GM23248 (cell line): Measurements from ENCODE around the gene HADHA. TPM values are rescaled to one million over a fixed set of nuclear protein-coding genes. Genes with fewer than 3 reads are reported as not detected.
A peak's percentile ranks its signal among the peaks of the same experiment; 100 is the strongest.

ENCODE experiments used
- DNase-seq: peaks from one replicate; pipeline ENCODE4 v3.0.0-alpha.2; 2015
- H2AFZ ChIP-seq: fragments of 200-600 bp; sonication (generic); 2 replicates; pipeline ENCODE4 v1.6.1; 2016; ENCODE audit warnings: antibody characterized with exemption
- H3F3A ChIP-seq: fragments of 200-600 bp; sonication (generic); 2 replicates; pipeline ENCODE4 v1.6.1; 2016; ENCODE audit warnings: mild to moderate bottlenecking, antibody characterized with exemption, mixed run types; ENCODE audit not compliant: insufficient read depth
- H3K27ac ChIP-seq: fragments of 200-600 bp; sonication (generic); 2 replicates; pipeline ENCODE4 v1.5.1; 2016; ENCODE audit warnings: mild to moderate bottlenecking
- H3K27me3 ChIP-seq: fragments of 200-600 bp; sonication (generic); replicated peaks from 2 replicates; pipeline ENCODE4 v1.6.1; 2016; ENCODE audit warnings: mild to moderate bottlenecking; ENCODE audit not compliant: insufficient read depth
- H3K36me3 ChIP-seq: fragments of 200-600 bp; sonication (generic); 2 replicates; pipeline ENCODE4 v1.6.1; 2016; ENCODE audit warnings: low read depth, mild to moderate bottlenecking
- H3K4me1 ChIP-seq: fragments of 200-600 bp; sonication (generic); 2 replicates; pipeline ENCODE4 v1.6.1; 2016; ENCODE audit warnings: mild to moderate bottlenecking; ENCODE audit not compliant: insufficient read depth
- H3K4me2 ChIP-seq: fragments of 200-600 bp; sonication (generic); one replicate; pipeline ENCODE4 v1.6.1; 2016; ENCODE audit warnings: mild to moderate bottlenecking; ENCODE audit not compliant: unreplicated experiment
- H3K4me3 ChIP-seq: fragments of 200-600 bp; sonication (generic); 2 replicates; pipeline ENCODE4 v1.5.1; 2016; ENCODE audit warnings: mild to moderate bottlenecking
- H3K79me2 ChIP-seq: fragments of 200-600 bp; sonication (generic); 2 replicates; pipeline ENCODE4 v1.6.1; 2016; ENCODE audit warnings: mild to moderate bottlenecking; ENCODE audit not compliant: insufficient read depth
- H3K9ac ChIP-seq: fragments of 200-600 bp; sonication (generic); 2 replicates; pipeline ENCODE4 v1.6.1; 2016; ENCODE audit warnings: mild to moderate bottlenecking
- H3K9me2 ChIP-seq: fragments of 200-600 bp; sonication (generic); 2 replicates; pipeline ENCODE4 v1.6.1; 2016; ENCODE audit warnings: mixed run types, mild to moderate bottlenecking, moderate library complexity; ENCODE audit not compliant: insufficient read depth
- H3K9me3 ChIP-seq: fragments of 200-600 bp; sonication (generic); one replicate; pipeline ENCODE4 v1.6.1; 2017; ENCODE audit warnings: low read depth
- H4K20me1 ChIP-seq: fragments of 200-600 bp; sonication (generic); 2 replicates; pipeline ENCODE4 v1.6.0; 2016; ENCODE audit not compliant: insufficient read depth
- EZH2 ChIP-seq: fragments of 200-600 bp; sonication (generic); IDR thresholded peaks from 2 replicates; pipeline ENCODE4 v1.6.1; 2018; ENCODE audit warnings: antibody characterized with exemption, mild to moderate bottlenecking; ENCODE audit not compliant: insufficient read depth, poor library complexity, severe bottlenecking
- EZH2phosphoT487 ChIP-seq: fragments of 200-600 bp; sonication (generic); IDR thresholded peaks from 2 replicates; pipeline ENCODE4 v1.6.1; 2018; ENCODE audit warnings: antibody characterized with exemption, moderate library complexity, mild to moderate bottlenecking, low read depth; ENCODE audit not compliant: insufficient read depth
- WGBS, 2 experiments: methylation state at CpG; one replicate each; pipeline ENCODE4 v1.1.6; 2015 to 2017; ENCODE audit warnings: low lambda C conversion rate in 2 of 2, low coverage in 1 of 2; ENCODE audit errors: missing lambda C conversion rate in 2 of 2; 5-methylcytosine and 5-hydroxymethylcytosine counted together
- in situ Hi-C: fragments of 300-500 bp; cut with MboI; formaldehyde crosslinking; loops from 2 replicates; pipeline ENCODE4 v1.15.0; 2020
- polyA plus RNA-seq: library from polyadenylated mRNA; unstranded; fragments of >200 nt; fragmentation: Nextera tagmentation; extraction: Ambion mirVana; gene quantifications from 2 replicates; pipeline ENCODE4 v1.2.1, GENCODE V29; 2016
- total RNA-seq: library from RNA; depleted of rRNA; stranded (reverse); fragments of >200 nt; shearing (Covaris generic); gene quantifications from 2 replicates; pipeline ENCODE4 v1.2.3, GENCODE V29; 2014

The HADHA gene
- total and polyA plus RNA-seq, 2 experiments from 2014 or later, result 121 to 122 TPM

DNA sequence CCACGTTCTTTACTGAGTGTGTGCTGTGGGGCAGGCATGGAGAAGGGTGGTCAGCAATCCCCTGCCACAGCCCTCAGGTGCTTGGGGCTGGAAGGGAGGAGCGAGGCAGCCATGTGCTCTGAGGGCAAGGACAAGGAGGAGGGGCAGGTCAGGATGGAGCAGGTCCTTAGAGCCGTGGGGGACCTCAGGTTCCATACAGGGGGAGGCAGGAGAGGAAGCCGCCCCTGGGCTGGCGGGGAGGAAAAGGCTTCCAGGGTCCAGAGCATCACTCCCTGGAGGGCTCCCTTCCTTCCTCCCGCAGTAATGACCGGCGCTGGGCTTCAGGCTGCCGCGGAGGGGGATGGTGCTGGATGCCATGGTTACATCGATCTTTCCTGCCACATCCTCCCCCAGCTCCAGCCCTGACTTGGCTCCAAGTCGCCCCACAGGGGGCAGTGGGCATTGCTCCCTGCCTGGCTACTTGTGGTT is 65.0 kb downstream of the HADHA start:
- TF ChIP-seq EZH2phosphoT487, result no peak
- no peak for TF ChIP-seq EZH2
- no peak for DNase-seq
- Histone ChIP-seq H4K20me1 (no peaks in the 10 kb centered on the region), H3K4me1 (no peaks in the 10 kb centered on the region), H3K79me2 (no peaks in the 10 kb centered on the region), H3K4me2 (peak overlapping the region; percentile 44), H3F3A (no peaks in the 10 kb centered on the region), H3K36me3 (no peaks in the 10 kb centered on the region), H3K4me3 (no peak overlapping the region), H3K27me3 (peaks cover 2% of the 10 kb centered on the region; the same call in 1 of the 2 replicates), H3K9me2 (no peaks in the 10 kb centered on the region), H3K9ac (no peak overlapping the region; the same call in 1 of the 2 replicates), H3K9me3 (no peaks in the 10 kb centered on the region), H3K27ac (no peak overlapping the region), H2AFZ (peak overlapping the region; percentile 78; the same call in 1 of the 2 replicates)
- WGBS, 2 experiments, result 62 to 69% methylated on average over 8 to 10 of the region's 12 CpGs
- in situ Hi-C loops, result no loop called here

DNA sequence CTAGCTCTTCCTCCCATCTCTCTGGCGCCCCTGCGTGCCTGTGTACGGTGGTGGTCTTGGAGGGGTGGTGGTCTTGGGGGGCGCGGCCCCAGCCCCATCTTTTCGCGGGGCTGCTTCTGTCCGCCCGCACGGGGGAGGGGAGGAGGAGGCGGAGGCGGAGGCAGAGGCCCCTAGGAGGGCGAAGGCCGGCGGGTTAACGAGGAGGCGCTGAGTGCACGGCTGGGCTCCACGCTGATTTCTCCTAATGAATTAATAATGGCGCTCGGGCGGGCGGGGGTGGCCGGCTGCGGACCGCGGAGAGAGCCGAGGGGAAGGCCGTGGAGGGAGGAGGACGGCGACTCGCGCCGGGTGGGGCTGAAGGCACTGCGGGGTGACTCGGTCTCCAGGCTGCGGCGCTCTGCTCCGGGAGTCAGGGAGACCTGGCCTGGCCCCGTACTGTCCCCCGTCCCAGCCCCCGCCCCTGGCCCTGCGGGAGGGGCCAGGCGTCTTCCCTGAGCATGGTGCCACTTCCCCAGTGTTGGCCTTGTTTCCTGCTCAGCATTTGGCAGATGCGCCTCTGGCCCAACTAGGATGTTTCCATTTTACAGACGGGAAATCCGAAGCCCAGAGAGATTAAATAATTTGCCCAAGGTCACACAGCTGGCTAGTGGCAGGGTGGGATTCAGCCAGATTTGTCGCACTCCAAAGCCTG is 65.5 kb downstream of the HADHA start:
- Histone ChIP-seq H3K27ac (no peak overlapping the region), H3K4me2 (peak overlapping the region; percentile 44), H3K27me3 (peaks cover 8% of the 10 kb centered on the region), H3K36me3 (no peaks in the 10 kb centered on the region), H3F3A (no peaks in the 10 kb centered on the region), H3K4me3 (peak overlapping the region; percentile 57), H3K9me2 (no peaks in the 10 kb centered on the region), H3K4me1 (no peaks in the 10 kb centered on the region), H4K20me1 (no peaks in the 10 kb centered on the region), H3K79me2 (no peaks in the 10 kb centered on the region), H3K9ac (peak overlapping the region; percentile 10; the same call in 1 of the 2 replicates), H2AFZ (peak overlapping the region; percentile 78), H3K9me3 (no peaks in the 10 kb centered on the region)
- TF ChIP-seq EZH2, result no peak
- no peak for TF ChIP-seq EZH2phosphoT487
- in situ Hi-C loops, result no loop called here
- DNase-seq, result peak; percentile 46
- WGBS, 2 experiments, result 31 to 37% methylated on average over 11 to 29 of the region's 48 CpGs

DNA sequence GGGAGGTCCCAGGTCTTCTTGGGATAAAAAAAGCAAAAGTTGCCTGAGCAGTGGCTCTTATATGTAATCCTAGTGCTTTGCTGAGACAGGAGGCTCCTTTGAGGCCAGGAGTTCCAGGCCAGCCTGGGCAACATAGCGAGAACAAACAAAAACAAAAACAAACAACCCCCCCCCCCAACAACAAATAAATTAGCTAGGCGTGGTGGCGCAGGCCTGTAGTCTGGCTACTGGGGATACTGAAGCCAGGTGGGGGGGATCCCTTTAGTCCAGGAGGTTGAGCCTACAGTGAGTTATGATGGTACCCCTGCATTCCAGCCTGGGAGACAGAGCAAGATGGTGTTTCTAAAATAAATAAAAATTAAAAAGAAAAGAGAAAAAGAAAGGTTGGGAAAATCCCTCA is 66.2 kb downstream of the HADHA start:
- H2AFZ ChIP-seq, result no peak overlapping the region
- H3K27ac ChIP-seq, result no peak overlapping the region
- no peaks in the 10 kb centered on the region for H3K36me3 ChIP-seq
- H3K9me3 ChIP-seq, result no peaks in the 10 kb centered on the region
- 94 to 98% methylated on average over 3 of the region's 3 CpGs for WGBS, 2 experiments
- in situ Hi-C loops, result no loop called here
- H3K27me3 ChIP-seq, result peaks cover 14% of the 10 kb centered on the region
- H3K4me2 ChIP-seq, result no peak overlapping the region
- no peak for DNase-seq
- TF ChIP-seq EZH2 (no peak), EZH2phosphoT487 (no peak)
- H3K9ac ChIP-seq, result no peak overlapping the region
- no peaks in the 10 kb centered on the region for H4K20me1 ChIP-seq
- no peaks in the 10 kb centered on the region for H3K4me1 ChIP-seq
- no peak overlapping the region for H3K4me3 ChIP-seq
- H3K79me2 ChIP-seq, result no peaks in the 10 kb centered on the region
- H3K9me2 ChIP-seq, result no peaks in the 10 kb centered on the region
- H3F3A ChIP-seq, result no peaks in the 10 kb centered on the region

DNA sequence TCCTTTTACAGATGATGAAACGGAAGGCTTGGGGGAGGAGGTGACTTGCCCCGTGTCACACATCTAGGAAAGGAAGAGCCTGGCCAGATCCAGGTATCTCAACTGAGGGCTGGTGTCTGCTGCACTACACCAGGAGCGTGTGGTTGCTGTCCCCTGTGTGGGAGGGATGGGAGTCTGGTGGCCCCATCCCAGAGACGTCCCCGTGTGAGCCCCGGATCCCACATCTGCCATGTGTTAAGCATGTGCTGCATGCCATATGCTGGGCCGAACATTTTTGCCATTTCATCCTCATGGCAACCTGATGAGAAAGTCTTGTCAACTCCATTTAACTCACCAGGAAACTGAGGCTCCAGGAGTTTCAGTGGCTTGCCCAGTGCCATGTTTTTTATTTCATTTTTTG is 67.3 kb downstream of the HADHA start:
- no peaks in the 10 kb centered on the region for H4K20me1 ChIP-seq
- no peak overlapping the region for H2AFZ ChIP-seq
- no peaks in the 10 kb centered on the region for H3K9me3 ChIP-seq
- no peak for DNase-seq
- H3K36me3 ChIP-seq, result no peaks in the 10 kb centered on the region
- H3K4me3 ChIP-seq, result no peak overlapping the region
- H3K4me1 ChIP-seq, result no peaks in the 10 kb centered on the region
- no peaks in the 10 kb centered on the region for H3K9me2 ChIP-seq
- H3K27me3 ChIP-seq, result peaks cover 19% of the 10 kb centered on the region
- H3K27ac ChIP-seq, result no peak overlapping the region
- H3K79me2 ChIP-seq, result no peaks in the 10 kb centered on the region
- H3K9ac ChIP-seq, result no peak overlapping the region
- in situ Hi-C loops, result no loop called here
- no peaks in the 10 kb centered on the region for H3F3A ChIP-seq
- 44 to 56% methylated on average over 7 of the region's 7 CpGs for WGBS, 2 experiments
- TF ChIP-seq EZH2 (no peak), EZH2phosphoT487 (no peak)
- no peak overlapping the region for H3K4me2 ChIP-seq

DNA sequence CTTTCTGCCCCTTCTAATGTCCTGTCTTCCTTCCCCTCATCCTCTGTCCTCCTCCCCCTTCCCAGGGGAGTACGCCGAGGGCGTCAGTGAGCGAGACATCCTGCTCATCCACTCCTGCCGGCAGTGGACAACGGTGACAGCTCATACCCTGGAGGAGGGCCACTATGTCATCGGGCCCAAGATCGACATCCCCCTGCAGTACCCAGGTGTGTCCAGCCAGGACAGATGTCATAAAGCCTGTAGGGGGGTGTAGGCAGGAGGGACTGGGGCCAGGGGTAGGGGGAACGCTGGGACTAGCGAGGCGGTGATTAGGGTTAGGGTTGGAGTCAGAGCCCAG is 68.2 kb downstream of the HADHA start:
- H3K9ac ChIP-seq, result no peak overlapping the region
- no peak overlapping the region for H3K4me2 ChIP-seq
- H3K4me3 ChIP-seq, result no peak overlapping the region
- no peaks in the 10 kb centered on the region for H3K79me2 ChIP-seq
- no peaks in the 10 kb centered on the region for H3K9me3 ChIP-seq
- no peaks in the 10 kb centered on the region for H3F3A ChIP-seq
- no peaks in the 10 kb centered on the region for H3K9me2 ChIP-seq
- WGBS, 2 experiments, result 84 to 88% methylated on average over 8 to 11 of the region's 11 CpGs
- H4K20me1 ChIP-seq, result no peaks in the 10 kb centered on the region
- in situ Hi-C loops, result no loop called here
- H3K27me3 ChIP-seq, result peaks cover 24% of the 10 kb centered on the region
- no peaks in the 10 kb centered on the region for H3K4me1 ChIP-seq
- no peak overlapping the region for H2AFZ ChIP-seq
- H3K36me3 ChIP-seq, result no peaks in the 10 kb centered on the region
- H3K27ac ChIP-seq, result no peak overlapping the region
- DNase-seq, result no peak
- no peak for TF ChIP-seq EZH2phosphoT487
- TF ChIP-seq EZH2, result no peak
